OCI-LY7 (cell line): Measurements from ENCODE around the gene CCDC182. TPM values are rescaled to one million over a fixed set of nuclear protein-coding genes. Genes with fewer than 3 reads are reported as not detected.

Experiments
- BruUV-seq: library from RNA; stranded (reverse); fragments of 400-500 nt; replicated peaks from 2 replicates; lab custom pipeline; 2021; lab: Mats Ljungman, UMichigan
- CTCF ChIA-PET: fragments of 300-600 bp; sonication (Branson Sonifier 250); formaldehyde crosslinking; loops from one replicate; lab custom pipeline; 2022; ENCODE audit warnings: antibody characterized with exemption; ENCODE audit not compliant: unreplicated experiment; lab: Charles Lee
- POLR2A ChIA-PET: fragments of 300-600 bp; sonication (Branson Sonifier 250); formaldehyde crosslinking; loops from one replicate; lab custom pipeline; 2022; ENCODE audit warnings: antibody characterized with exemption; lab: Charles Lee
- DNase-seq: peaks from one replicate; pipeline ENCODE4 v3.0.0-alpha.2; 2015; ENCODE audit warnings: low spot score
- H2AFZ ChIP-seq: fragments of 200-600 bp; sonication (generic), shearing (Covaris generic); 2 replicates; pipeline ENCODE4 v1.6.1; 2014; ENCODE audit warnings: mild to moderate bottlenecking, antibody characterized with exemption, low read length, moderate library complexity
- H3K27ac ChIP-seq: fragments of 200-600 bp; sonication (generic); 2 replicates; pipeline ENCODE4 v1.5.1; 2014; ENCODE audit warnings: mixed run types, low read depth, mild to moderate bottlenecking, moderate library complexity, low read length, inconsistent platforms; ENCODE audit not compliant: poor library complexity, severe bottlenecking
- H3K36me3 ChIP-seq: fragments of 200-600 bp; sonication (generic); 2 replicates; pipeline ENCODE4 v1.6.1; 2014; ENCODE audit warnings: mild to moderate bottlenecking, antibody characterized with exemption, low read length, moderate library complexity, mixed read lengths; ENCODE audit not compliant: insufficient read depth
- H3K4me1 ChIP-seq: fragments of 200-600 bp; sonication (generic); 2 replicates; pipeline ENCODE4 v1.5.1; 2014; ENCODE audit warnings: mild to moderate bottlenecking, low read length; ENCODE audit not compliant: insufficient read depth, poor library complexity, severe bottlenecking
- H3K4me2 ChIP-seq: fragments of 200-600 bp; sonication (generic); 2 replicates; pipeline ENCODE4 v1.6.1; 2014; ENCODE audit warnings: mild to moderate bottlenecking, low read length
- H3K4me3 ChIP-seq: fragments of 200-600 bp; sonication (generic); 2 replicates; pipeline ENCODE4 v1.5.1; 2014; ENCODE audit warnings: mild to moderate bottlenecking, low read depth, low read length; ENCODE audit not compliant: poor library complexity, severe bottlenecking
- H3K79me2 ChIP-seq: fragments of 200-600 bp; sonication (generic); 2 replicates; pipeline ENCODE4 v1.6.1; 2016; ENCODE audit warnings: low read depth, mild to moderate bottlenecking, low read length, moderate library complexity, mixed read lengths; ENCODE audit not compliant: insufficient read depth
- H3K9me2 ChIP-seq: fragments of 200-600 bp; sonication (generic); 2 replicates; pipeline ENCODE4 v1.6.1; 2016; ENCODE audit warnings: mild to moderate bottlenecking, low read length, mixed read lengths; ENCODE audit not compliant: insufficient read depth
- H3K9me3 ChIP-seq: fragments of 200-600 bp; sonication (generic); 2 replicates; pipeline ENCODE4 v1.6.1; 2014; ENCODE audit warnings: mild to moderate bottlenecking, mixed run types, low read length, mixed read lengths
- H4K20me1 ChIP-seq: fragments of 200-600 bp; sonication (generic); 2 replicates; pipeline ENCODE4 v1.6.1; 2014; ENCODE audit warnings: mild to moderate bottlenecking, antibody characterized with exemption, low read length, moderate library complexity, mixed read lengths; ENCODE audit not compliant: insufficient read depth
- CTCF ChIP-seq: fragments of 200-600 bp; sonication (generic); conservative IDR thresholded peaks from 2 replicates; pipeline ENCODE4 v1.5.1; 2014; ENCODE audit warnings: mild to moderate bottlenecking, antibody characterized with exemption, low read length, moderate library complexity, mixed read lengths
- EZH2phosphoT487 ChIP-seq: fragments of 200-600 bp; sonication (generic); IDR thresholded peaks from 2 replicates; pipeline ENCODE4 v1.6.1; 2018; ENCODE audit warnings: low read depth, borderline replicate concordance, mild to moderate bottlenecking, mixed run types, antibody characterized with exemption, low read length, moderate library complexity, mixed read lengths
- intact Hi-C: fragments of 100-400 bp; cut with micrococcal nuclease; formaldehyde crosslinking; loops from one replicate; pipeline ENCODE4 v1.10.0; 2022; ENCODE audit not compliant: unreplicated experiment
- total RNA-seq, 2 experiments: library from RNA; depleted of rRNA in 1 of 2; stranded (reverse); fragments of >200 nt in 1 of 2; shearing (Covaris generic) in 1 of 2; gene quantifications; 2 replicates each; pipeline ENCODE4 v1.2.3, GENCODE V29; 2014 to 2022

The CCDC182 gene
- total RNA-seq, 2 experiments from 2014 or later, result not detected

GRCh38 chr17:57726838-57727237 lies 18.3 kb downstream of the CCDC182 start:
- DNase-seq, result no peak
- H3K36me3 ChIP-seq, result no peaks in the 10 kb centered on the region
- TF ChIP-seq EZH2phosphoT487, result no peak
- TF ChIP-seq CTCF, result no peak
- peaks cover 13% of the 10 kb centered on the region for H3K4me1 ChIP-seq
- ChIA-PET POLR2A (no interaction called here), CTCF (no interaction called here)
- no peaks in the 10 kb centered on the region for H3K9me3 ChIP-seq
- no peaks in the 10 kb centered on the region for H3K9me2 ChIP-seq
- no TSS peak for BruUV-seq
- H3K4me3 ChIP-seq, result no peak overlapping the region
- no peaks in the 10 kb centered on the region for H4K20me1 ChIP-seq
- intact Hi-C loops, result no loop called here
- H3K4me2 ChIP-seq, result no peak overlapping the region
- no peak overlapping the region for H2AFZ ChIP-seq
- H3K27ac ChIP-seq, result no peak overlapping the region
- no peaks in the 10 kb centered on the region for H3K79me2 ChIP-seq

- no peaks in the 10 kb centered on the region for H3K36me3 ChIP-seq
- ChIA-PET POLR2A (no interaction called here), CTCF (no interaction called here)
- intact Hi-C loops, result no loop called here
- no TSS peak for BruUV-seq
- no peaks in the 10 kb centered on the region for H3K79me2 ChIP-seq
- H3K27ac ChIP-seq, result no peak overlapping the region
- H3K4me3 ChIP-seq, result no peak overlapping the region
- no peak for DNase-seq
- H4K20me1 ChIP-seq, result no peaks in the 10 kb centered on the region
- H2AFZ ChIP-seq, result no peak overlapping the region
- peaks cover 13% of the 10 kb centered on the region for H3K4me1 ChIP-seq
- H3K9me2 ChIP-seq, result no peaks in the 10 kb centered on the region
- H3K4me2 ChIP-seq, result no peak overlapping the region
- H3K9me3 ChIP-seq, result no peaks in the 10 kb centered on the region
- TF ChIP-seq EZH2phosphoT487, result no peak
These were observed 18.8 kb downstream of the CCDC182 start for GRCh38 chr17:57726213-57726790.

- intact Hi-C loops, result no loop called here
- ChIA-PET CTCF (no interaction called here), POLR2A (no interaction called here)
- DNase-seq, result no peak
- TF ChIP-seq EZH2phosphoT487, result no peak
- no peak for TF ChIP-seq CTCF
- Histone ChIP-seq H3K79me2 (no peaks in the 10 kb centered on the region), H3K27ac (no peak overlapping the region), H4K20me1 (no peaks in the 10 kb centered on the region), H3K9me3 (no peaks in the 10 kb centered on the region), H3K9me2 (no peaks in the 10 kb centered on the region), H2AFZ (no peak overlapping the region), H3K4me1 (peaks cover 13% of the 10 kb centered on the region), H3K4me2 (no peak overlapping the region), H3K36me3 (no peaks in the 10 kb centered on the region), H3K4me3 (no peak overlapping the region)
- BruUV-seq, result no TSS peak
These were observed 20.4 kb downstream of the CCDC182 start for GRCh38 chr17:57724729-57725125.
